ENCODE results near the gene INSRR.

INSRR gene

DNA sequence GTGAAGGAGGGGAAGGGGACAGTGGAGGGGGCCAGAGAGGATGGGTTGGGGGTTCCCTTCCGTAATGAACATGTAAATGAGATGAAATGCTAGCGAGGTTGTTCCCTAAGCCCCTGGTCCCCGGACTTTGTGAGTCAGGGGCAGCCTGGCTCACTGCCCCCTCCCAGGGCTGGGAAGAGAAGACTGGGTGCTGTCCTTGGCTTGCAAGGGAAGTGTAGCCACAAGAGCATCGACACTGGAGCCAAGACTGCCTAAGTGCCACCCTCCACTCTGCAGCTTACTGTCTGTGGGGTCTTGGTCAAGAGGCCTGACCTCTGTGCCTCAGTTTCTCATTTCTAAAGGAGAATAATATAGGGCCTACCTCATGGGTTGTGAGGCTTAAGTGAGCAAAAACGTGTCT lies 35.1 kb upstream of the INSRR start:
- DNase-seq (ENCODE audit: low read depth), result no peak

DNA sequence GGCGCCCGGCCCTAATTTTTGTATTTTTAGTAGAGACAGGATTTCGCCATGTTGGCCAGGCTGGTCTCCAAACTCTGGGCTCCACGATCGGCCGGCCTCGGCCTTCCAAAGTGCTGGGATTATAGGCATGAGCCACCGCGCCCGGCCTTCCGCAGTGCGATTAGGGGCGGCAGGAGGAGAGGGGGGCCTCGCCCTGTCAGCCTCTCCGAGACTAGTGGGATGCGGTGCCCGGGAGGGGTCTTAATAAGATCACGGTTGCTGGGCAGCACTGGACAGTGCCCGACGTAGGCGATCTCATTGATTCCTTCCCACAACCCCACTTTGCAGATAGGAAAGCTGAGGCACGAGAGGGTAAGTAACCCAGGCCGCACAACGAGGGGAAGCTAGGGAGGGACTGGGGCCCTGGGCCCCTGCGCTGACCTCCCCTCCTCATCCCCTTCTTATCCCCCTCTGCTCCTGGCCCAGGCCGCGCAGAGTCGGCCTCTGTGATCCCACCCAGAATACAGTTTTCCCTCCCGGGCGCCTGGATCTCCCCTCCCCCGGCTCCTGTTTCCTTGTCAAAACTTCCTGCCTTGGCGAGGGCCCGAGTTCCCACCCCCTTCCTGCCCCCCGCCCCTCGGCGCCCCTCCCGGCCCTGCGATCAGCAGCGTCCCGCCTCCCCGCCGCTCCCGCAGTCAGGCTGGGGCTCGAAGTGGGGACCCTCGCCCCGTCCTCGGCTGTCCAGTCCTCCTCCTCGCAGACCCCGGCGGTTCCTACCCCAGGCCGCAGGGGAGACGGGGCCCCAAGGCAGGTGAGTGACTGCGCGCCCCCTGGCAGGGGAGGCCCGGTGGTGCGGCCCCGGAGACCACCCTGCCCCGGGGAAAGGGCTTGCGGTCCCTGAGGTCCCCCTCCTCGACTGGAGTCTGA lies 34.4 kb upstream of the INSRR start, which contains the start of gene PEAR1:
TSS of gene PEAR1 (plus strand) at position 671 of the 906 bp plus-strand sequence. CDS start 10,209 bp downstream, outside the sequence.
- no peak for DNase-seq (ENCODE audit: low read depth)

DNA sequence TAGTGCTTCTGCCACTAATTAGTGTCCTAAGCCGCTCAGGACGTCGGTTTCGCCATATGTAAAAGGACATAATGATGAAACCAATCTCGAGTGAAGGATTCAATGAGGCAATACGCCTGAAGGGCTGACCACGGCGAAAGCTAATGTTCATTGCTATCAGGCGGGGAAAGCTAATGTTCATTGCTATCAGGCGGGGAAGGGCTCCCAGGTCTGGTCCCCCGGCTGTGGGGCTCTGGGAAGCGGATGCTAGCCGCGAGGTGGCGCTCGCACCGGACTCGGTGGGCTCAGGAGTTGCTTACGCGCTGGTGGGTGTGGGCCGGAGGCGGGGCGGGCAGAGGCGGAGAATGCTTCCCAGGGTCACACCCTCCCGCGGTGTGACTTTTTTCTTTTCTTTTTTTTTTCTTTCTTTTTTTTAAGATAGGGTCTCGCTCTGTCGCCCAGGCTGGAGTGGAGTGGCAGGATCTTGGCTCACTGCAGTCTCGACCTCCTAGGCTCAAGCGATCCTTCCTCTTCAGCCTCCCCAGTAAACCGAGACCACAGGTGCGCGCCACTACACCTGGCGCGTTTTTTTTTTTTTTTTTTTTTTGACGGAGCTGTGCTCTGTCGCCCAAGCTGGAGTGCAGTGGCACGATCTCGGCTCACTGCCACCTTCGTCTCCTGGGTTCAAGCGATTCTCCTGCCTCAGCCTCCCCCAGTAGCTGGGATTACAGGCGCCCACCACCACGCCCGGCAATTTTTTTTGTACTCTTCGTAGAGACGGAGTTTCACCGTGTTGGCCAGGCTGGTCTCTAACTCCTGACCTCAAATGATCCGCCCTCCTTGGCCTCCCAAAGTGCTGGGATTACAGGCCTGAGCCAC lies 33.5 kb upstream of the INSRR start:
- DNase-seq (ENCODE audit: low read depth), result no peak

DNA sequence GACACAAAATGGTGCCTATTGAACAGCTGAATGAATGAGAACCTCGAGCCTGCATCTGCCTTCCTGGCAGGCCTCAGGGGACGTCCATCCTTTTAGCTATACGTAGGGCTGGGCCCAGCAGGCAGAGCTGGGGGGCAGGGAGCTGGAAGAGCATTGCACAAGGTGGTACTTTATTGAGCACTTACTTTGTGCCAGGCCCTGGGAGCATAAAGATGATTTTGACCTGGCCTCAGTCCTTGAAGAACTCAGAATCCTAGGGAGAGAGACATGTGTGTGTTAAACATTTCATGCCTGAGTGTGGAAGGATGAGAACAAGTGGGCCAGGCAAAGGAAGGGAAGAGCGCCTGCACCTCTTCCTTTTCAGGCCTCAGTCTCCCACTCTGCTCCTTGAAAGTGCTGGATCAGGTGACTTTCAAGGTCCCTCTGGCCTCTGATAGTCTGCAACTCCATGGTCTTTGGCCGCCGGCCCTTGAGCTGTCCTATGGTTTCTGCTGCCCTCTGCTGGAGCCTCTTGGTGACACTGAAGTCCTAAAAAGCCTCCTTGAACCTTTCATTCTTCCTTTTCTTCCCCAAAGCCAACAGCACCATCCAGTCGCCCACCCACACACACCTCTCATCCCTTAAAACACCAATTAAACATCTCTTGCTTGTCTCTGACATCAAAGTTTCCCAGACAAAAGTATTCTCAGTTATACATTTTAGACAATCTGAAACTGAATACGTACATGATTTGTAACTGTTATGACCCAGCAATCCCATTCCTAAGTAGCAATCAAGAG lies 31.1 kb upstream of the INSRR start:
- no peak for DNase-seq (ENCODE audit: low read depth)

DNA sequence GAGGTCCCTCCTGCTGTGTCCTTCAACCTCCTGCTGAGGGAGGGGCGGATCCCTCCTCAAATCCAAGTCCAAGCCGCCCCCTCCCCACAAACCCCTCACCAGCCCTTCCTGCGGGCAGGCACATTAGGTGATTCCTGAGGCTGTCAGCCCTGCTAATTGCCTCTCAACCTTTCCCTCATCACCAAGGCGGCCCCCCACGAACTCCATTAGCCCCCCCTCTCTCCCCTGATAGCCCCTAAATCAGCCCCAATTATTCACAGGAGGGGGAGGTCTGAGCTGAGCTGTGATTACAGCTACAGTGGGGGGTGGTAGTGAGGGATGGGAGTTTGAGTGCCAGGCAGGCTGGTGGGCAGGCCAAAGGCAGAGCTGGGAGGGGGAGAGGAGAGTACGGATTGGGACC lies 28.8 kb upstream of the INSRR start:
- no peak for DNase-seq (ENCODE audit: low read depth)

DNA sequence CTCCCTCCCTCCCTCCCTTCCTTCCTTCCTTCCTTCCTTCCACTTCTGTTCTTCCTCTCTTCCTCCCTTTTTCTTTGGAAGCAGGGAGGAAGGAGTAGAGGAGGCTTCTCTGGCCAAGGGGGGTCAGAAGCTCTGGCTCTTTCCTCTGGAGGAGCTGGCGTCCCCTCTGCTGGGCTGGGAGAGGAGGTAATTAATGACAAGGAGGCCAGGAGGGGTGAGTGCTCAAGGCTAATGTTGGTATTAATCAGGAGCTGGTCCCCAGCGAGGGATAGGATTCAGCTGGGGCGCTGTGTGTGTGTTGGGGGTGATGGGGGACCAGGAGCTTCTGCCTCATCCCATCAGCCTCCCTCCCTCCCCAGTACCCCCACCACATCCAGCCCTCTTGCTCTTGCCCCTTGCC lies 28.4 kb upstream of the INSRR start:
- no peak for DNase-seq (ENCODE audit: low read depth)

DNA sequence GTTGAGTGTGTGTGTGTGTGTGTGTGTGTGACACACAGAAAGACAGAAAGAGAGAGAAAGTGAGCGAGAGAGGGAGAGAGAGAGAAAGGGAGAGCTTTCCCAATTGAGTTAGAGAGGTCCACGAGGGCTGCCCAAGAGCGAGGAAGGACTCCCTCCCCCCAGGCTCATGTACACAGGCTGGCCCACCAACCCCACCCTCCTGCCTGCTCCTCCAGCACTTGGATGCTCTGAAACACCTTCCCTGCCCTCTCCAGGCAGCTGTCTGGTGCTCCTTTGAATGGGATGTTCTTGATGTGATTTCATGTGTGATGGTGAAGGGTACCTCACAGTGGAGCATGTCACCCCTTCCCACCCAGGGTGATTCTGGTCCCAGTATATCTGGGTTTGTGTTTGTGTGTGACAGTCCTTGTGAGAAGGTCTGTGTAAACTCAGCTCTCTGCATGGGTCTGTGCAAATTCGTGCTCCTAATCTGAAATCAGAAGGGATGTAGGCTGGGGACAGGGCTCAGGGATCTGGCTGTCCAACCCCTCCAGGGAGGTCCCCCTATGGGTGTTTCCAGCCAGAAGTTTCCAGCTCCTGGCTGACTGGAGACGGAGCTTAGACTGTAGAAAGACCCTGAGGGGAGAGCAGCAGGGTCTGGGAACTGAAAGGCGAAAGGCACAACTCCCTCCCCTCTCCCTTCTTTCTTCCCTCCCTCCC lies 27.8 kb upstream of the INSRR start:
- no peak for DNase-seq (ENCODE audit: low read depth)

DNA sequence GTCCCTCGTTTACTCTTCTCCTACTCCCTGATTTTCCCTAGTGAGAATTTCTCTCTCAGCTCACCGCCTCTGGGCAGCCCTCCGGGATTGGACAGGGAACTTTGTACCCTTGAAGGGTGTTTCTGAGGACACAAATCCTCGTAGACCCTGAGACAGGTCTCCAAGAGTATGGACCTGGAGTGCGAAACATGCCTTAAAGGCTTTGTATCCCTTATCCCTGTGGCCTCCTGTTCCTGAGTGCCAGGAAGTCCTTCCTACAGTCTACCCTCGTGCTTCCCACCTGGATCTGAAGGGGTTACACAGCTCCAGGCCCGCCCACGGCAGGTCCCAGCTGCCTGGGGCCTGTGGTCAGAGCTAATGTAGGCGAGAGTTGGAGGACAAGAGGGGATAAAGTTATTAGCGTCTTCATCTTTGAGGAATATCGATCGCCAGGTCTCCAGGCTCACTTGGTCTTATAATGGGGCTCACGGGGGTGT lies 27.0 kb upstream of the INSRR start:
- no peak for DNase-seq (ENCODE audit: low read depth)

DNA sequence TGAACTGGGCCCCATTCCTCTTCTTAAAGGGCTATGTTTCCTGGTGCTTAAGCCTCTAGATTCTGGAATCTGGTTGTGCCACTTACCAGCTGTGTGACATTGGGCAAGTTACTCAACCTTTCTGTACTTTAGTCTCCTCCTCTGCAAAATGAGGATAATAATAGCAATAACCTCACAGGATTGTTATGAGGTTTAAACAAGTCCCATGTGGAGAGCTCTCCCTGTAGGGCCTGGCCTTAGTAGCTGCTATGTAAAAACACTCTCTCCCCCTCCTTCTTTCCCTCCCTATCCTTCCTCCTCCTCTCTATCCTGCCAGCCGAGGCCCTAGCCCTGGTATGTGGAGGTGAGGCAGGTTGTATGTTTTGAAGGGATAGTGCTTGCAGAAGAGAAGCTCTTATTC lies 26.4 kb upstream of the INSRR start:
- DNase-seq (ENCODE audit: low read depth), result no peak

DNA sequence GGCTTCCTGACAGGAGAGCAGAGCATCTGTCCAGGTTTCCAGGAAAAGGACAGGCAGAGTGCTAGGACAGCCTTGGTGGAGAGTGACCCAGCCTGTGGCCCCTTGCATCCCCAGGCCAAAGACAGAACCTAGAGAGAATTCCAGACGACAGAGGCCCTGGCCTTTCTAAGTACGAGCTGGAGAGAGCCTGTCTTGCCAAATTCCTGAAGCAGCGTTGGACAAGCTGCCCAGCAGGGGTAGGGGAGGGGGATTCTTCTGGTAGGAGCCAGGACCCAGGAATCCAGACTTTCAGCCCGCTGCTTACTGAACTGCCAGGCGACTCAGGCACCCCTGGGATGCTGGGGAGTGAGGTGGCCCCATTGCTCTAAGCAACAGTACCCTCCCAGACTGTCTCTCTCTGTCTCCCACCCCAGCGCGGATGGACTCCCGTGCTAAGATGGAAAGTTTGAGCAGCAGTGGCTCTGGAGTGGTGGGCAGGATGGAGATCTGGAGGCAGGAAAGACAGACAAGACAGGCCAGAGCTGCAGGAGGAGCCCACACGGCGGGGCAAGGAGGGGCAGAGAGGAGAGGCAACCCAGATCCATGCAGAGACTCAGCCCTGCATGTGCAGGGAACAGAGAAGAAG lies 25.8 kb upstream of the INSRR start:
- no peak for DNase-seq (ENCODE audit: low read depth)

DNA sequence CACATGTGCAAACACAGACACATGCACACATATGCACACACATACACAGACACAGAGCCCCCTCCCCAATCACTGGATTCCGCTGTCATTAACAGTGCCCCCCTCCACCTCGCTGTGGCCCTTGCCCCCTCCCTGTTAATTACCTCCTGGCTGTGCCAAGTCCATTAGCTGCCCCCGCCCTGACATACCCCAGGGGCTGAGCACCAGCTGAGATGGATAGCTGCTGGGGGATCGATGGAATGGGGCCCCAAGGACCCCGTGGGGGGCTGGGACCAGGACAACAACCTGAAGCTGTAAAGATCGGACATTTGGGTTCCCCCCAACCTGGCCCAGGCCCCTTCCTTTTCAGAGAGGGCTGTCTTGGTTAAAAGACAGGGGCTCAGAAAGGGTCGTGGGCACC lies 25.0 kb upstream of the INSRR start:
- no peak for DNase-seq (ENCODE audit: low read depth)

DNA sequence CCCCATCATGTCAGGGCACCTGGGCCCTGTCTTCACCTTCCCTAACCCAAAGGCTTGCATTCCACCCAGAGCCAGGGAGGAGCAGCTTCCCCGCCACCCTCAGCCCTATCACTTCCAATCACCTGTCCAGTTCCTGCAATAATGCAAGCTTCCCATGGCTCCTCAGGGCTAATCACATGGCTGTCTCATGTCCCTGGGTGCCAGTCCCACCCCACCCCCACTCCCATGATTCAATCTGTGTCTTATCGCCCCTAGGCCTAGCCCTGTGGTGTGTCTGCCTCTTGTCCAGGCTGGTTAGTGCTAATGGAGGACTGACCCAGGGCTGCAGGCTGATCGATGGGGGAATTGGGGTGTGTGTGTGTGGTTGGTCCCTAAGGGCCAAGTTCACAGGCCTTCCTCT lies 23.6 kb upstream of the INSRR start:
- no peak for DNase-seq (ENCODE audit: low read depth)

DNA sequence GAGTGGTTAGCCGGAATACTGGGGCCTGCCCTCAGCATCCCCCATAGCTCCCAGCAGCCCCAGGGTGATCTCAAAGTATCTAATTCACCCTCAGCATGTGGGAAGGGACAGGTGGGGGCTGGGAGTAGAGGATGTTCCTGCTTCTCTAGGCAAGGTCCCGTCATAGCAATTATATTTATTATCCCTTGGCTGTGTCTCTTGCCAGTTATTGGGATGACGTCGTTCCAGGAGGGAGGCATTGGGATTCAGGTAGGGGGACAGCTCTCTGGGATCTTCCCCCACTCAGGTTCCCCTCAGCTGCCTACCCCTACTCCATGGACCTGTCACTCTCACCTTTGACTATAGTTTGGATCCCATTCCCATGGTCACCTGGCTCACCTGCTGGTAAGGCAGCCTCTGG lies 22.7 kb upstream of the INSRR start:
- no peak for DNase-seq (ENCODE audit: low read depth)

DNA sequence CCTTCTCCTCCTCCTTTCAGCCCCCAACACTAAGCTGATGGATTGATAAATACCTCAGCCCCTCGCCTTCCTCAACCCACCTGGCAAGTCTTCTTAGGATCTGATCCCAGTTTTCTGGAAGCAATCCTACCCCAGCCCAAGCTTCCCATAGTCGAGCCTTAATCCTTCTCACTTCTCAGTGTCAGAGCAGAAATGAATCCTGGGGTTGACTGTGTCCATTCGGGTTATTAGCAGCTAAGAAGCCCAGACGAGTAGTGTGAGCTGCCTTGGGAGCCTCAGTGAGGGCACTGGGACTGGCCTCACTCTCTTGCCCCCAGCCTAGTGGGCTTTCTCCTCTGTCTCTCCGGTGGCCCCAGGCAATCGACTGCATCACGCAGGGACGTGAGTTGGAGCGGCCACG lies 22.2 kb upstream of the INSRR start:
- DNase-seq (ENCODE audit: low read depth), result no peak

DNA sequence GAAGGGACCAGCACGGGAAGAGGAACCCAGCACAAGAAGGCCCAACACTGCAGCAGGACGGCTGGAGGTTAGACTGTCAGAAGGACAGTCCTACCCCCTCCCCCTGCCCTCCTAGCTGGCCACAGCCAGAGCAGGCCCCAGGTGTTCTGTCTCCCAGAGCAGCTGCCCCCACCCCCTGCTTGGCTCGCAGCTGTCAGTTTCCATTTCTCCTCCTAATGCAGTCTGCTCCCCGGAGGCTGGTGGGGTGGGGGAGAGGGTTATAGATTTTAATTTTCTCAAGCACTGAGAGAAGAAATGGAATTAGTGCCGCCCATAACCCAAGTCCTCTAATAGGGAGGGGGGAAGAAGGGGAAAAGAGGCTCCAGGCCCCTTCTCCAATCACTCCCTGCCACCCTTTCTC lies 21.6 kb upstream of the INSRR start:
- no peak for DNase-seq (ENCODE audit: low read depth)

DNA sequence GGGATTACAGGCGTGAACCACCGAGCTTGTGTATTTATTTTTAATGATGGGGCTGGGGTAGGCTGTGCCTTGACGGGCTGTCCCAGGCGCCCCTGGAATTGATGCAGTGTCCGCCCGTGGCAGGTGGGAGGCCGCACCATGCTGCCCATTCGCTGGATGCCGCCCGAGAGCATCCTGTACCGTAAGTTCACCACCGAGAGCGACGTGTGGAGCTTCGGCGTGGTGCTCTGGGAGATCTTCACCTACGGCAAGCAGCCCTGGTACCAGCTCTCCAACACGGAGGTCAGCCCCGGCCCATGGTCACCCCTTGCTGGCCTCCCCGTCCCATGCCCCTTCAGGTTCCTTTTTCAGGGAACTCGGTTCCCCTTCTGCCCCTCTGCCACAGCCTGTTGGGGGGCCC lies 21.0 kb upstream of the INSRR start:
- no peak for DNase-seq (ENCODE audit: low read depth)

DNA sequence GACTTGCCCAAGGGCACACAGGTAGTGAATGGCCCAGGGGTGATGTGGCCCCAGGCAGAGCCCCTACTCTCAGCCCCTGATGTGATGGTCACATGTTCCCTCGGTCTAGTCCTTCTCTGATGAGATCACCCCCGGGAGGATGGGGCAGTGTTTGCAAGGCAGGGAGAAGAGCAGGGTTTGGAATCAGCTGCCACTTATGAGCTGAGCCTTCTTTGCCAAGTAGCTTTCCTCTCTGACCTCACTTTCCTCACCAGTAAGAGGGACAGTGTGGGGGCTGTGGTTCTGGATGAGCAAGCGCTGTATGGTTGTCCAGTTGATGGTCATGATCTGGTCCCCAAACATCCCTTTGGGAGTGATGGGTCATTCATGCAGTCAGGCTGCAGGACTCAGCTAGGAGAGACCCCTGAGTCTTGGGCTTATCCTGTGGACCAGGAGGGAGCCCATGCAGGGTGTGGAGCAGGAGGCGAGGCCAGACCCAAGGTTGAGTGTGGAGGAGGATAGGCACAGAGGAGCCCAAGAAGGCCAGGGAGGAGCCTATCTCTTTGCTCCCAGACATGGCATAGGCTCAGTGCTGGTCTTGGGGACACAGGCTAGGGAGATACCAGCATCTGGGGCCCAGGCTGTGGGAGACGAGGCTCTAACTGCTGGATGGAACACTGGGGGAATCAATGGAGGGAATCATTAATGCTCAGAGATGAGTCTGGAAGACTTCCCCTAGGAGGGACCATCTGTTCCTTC lies 18.7 kb upstream of the INSRR start:
- DNase-seq (ENCODE audit: low read depth), result no peak

DNA sequence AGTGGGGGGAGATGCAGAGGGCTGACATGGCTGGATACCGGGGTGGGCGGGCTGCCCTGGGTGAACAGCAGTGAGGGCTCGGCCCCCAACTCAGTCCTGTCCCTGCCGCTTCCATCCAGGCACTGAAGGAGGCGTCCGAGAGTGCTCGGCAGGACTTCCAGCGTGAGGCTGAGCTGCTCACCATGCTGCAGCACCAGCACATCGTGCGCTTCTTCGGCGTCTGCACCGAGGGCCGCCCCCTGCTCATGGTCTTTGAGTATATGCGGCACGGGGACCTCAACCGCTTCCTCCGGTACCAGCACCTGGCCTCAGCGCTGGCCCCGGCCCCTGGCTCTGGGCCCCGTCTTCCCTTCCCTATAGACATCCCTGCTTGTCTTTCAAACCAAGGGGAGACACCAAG lies 17.4 kb upstream of the INSRR start:
- DNase-seq (ENCODE audit: low read depth), result no peak

DNA sequence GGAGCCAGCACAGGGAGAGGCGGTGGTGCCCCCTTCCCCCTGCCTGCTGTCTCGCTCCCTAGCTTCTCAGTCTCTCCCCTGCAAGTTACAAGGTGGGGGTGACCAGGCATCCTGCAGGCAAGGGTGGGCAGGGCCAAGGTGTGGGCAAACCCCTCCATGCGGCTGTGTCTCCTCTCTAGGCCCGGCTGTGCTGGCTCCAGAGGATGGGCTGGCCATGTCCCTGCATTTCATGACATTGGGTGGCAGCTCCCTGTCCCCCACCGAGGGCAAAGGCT lies 16.4 kb upstream of the INSRR start:
- no peak for DNase-seq (ENCODE audit: low read depth)

DNA sequence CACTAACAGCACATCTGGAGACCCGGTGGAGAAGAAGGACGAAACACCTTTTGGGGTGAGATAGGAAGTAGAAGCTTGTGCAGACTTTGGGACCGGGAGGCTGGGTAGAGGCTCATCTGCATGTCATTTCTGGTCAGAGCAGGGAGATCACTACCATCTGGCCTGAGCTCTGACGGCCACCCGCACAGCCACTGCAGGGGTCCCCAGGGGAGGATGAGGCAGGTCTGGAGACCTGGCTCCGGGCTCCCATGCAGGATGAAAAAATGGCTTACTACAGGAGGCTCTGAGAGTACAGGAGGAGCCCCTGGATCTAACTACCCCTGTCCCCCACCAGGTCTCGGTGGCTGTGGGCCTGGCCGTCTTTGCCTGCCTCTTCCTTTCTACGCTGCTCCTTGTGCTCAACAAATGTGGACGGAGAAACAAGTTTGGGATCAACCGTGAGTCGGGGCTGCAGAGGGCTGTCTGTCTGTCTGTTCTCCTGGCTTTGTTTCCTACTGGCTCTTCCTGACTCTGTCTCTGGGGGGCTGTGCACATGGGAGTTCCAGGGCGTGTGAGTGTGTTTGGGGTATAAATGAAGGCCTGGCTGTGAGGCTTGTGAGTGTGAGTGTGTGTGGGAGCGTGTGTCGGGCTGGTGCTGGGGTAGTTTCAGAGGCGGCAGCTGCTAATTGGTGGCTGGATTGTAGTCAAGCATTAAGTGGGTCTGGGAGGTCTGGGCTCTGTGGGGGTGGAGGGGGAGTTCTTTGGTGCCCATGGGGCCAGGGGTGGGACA lies 15.8 kb upstream of the INSRR start:
- DNase-seq (ENCODE audit: low read depth), result no peak
